ENCODE data around the gene MYO18A.

The MYO18A gene

GRCh38 chr17:29059281-29059680, 120.9 kb downstream of the MYO18A start:
- no peak for DNase-seq (ENCODE audit: low spot score)

GRCh38 chr17:29058391-29058790, 121.8 kb downstream of the MYO18A start:
- DNase-seq (ENCODE audit: low spot score): no peak

GRCh38 chr17:29057361-29057760, 122.8 kb downstream of the MYO18A start:
- DNase-seq (ENCODE audit: low spot score): no peak

GRCh38 chr17:29054835-29055234, 125.4 kb downstream of the MYO18A start:
- DNase-seq (ENCODE audit: low spot score): peak; percentile 86

GRCh38 chr17:29051731-29052130, 128.5 kb downstream of the MYO18A start:
- no peak for DNase-seq (ENCODE audit: low spot score)

- no peak for DNase-seq (ENCODE audit: low spot score)
These were observed 129.0 kb downstream of the MYO18A start for GRCh38 chr17:29051194-29051593.

GRCh38 chr17:29050176-29050575, 130.0 kb downstream of the MYO18A start:
- no peak for DNase-seq (ENCODE audit: low spot score)

- DNase-seq (ENCODE audit: low spot score): peak; percentile 56
These were observed 130.6 kb downstream of the MYO18A start for GRCh38 chr17:29049541-29050145.

GRCh38 chr17:29048440-29049368, 131.5 kb downstream of the MYO18A start:
- DNase-seq (ENCODE audit: low spot score): peak; percentile 100

- DNase-seq (ENCODE audit: low spot score): no peak
These were observed 133.7 kb downstream of the MYO18A start for GRCh38 chr17:29046473-29046839.

GRCh38 chr17:29045734-29046472, 134.3 kb downstream of the MYO18A start:
- no peak for DNase-seq (ENCODE audit: low spot score)

- DNase-seq (ENCODE audit: low spot score): no peak
These were observed 135.2 kb downstream of the MYO18A start for GRCh38 chr17:29045026-29045425.

GRCh38 chr17:29043539-29044145, 136.6 kb downstream of the MYO18A start:
- no peak for DNase-seq (ENCODE audit: low spot score)

GRCh38 chr17:29042679-29043538, 137.3 kb downstream of the MYO18A start, which contains the start of gene PIPOX:
PIPOX (plus strand) TSS chr17:29043141; CDS start chr17:29043226, 85 bp downstream.
- peak; percentile 82 for DNase-seq (ENCODE audit: low spot score)

GRCh38 chr17:29042026-29042678, 138.0 kb downstream of the MYO18A start:
- DNase-seq (ENCODE audit: low spot score): no peak

GRCh38 chr17:29041571-29041970, 138.6 kb downstream of the MYO18A start:
- no peak for DNase-seq (ENCODE audit: low spot score)

GRCh38 chr17:29041091-29041490, 139.1 kb downstream of the MYO18A start:
- no peak for DNase-seq (ENCODE audit: low spot score)

GRCh38 chr17:29039764-29040598, 140.2 kb downstream of the MYO18A start:
- no peak for DNase-seq (ENCODE audit: low spot score)

GRCh38 chr17:29038085-29038795, 142.0 kb downstream of the MYO18A start:
- DNase-seq (ENCODE audit: low spot score): peak; percentile 37

Data from SK-N-DZ (cell line).